GM06990 (cell line): ENCODE measurements around the gene GHR.
A peak's percentile ranks its signal among the peaks of the same experiment; 100 is the strongest.

ENCODE experiments used
- DNase-seq: peaks from one replicate; pipeline ENCODE4 v3.0.0-alpha.2; 2011; ENCODE audit not compliant: insufficient read length; ENCODE audit errors: extremely low read depth
- H3K27me3 ChIP-seq: replicated peaks from 2 replicates; pipeline ENCODE4 v1.6.0; 2011; ENCODE audit warnings: low read length; ENCODE audit not compliant: control insufficient read depth, insufficient read depth
- H3K36me3 ChIP-seq: 2 replicates; pipeline ENCODE4 v1.5.1; 2011; ENCODE audit warnings: low read length; ENCODE audit not compliant: control insufficient read depth, insufficient read depth
- H3K4me3 ChIP-seq: replicated peaks from 2 replicates; pipeline ENCODE4 v1.5.1; 2011; ENCODE audit warnings: low read depth, mild to moderate bottlenecking, control low read depth, low read length
- TF ChIP-seq, protein P1 (sequence below): IDR thresholded peaks from 2 replicates; pipeline ENCODE4 v1.5.1; 2011; ENCODE audit warnings: low read length, control low read depth, mild to moderate bottlenecking, inconsistent platforms; ENCODE audit not compliant: insufficient read depth, poor library complexity, severe bottlenecking

GHR gene

DNA sequence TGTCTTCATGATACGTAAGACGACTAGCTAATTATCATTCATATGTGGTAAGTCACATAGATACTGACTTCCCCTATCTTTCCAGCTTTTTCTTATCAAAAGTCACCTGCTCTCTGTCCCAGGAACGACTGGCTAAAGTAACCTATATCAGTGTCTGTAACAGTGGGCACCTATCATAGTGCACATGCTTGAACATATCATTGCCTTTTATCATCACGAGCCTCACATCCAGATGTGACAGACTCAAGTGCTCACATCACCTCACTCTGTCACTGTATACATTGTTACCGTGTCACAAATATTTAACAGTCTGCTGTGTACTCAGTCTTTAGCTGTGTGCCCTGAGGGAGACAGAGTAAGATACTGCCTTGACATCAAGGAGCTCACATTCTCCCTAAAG is 208.0 kb downstream of the GHR start:
- Histone ChIP-seq H3K27me3 (no peaks in the 10 kb centered on the region; the same call in 1 of the 2 replicates), H3K36me3 (no peaks in the 10 kb centered on the region), H3K4me3 (no peak overlapping the region)
- TF ChIP-seq, protein P1, sequence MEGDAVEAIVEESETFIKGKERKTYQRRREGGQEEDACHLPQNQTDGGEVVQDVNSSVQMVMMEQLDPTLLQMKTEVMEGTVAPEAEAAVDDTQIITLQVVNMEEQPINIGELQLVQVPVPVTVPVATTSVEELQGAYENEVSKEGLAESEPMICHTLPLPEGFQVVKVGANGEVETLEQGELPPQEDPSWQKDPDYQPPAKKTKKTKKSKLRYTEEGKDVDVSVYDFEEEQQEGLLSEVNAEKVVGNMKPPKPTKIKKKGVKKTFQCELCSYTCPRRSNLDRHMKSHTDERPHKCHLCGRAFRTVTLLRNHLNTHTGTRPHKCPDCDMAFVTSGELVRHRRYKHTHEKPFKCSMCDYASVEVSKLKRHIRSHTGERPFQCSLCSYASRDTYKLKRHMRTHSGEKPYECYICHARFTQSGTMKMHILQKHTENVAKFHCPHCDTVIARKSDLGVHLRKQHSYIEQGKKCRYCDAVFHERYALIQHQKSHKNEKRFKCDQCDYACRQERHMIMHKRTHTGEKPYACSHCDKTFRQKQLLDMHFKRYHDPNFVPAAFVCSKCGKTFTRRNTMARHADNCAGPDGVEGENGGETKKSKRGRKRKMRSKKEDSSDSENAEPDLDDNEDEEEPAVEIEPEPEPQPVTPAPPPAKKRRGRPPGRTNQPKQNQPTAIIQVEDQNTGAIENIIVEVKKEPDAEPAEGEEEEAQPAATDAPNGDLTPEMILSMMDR, result no peak
- DNase-seq, result no peak

DNA sequence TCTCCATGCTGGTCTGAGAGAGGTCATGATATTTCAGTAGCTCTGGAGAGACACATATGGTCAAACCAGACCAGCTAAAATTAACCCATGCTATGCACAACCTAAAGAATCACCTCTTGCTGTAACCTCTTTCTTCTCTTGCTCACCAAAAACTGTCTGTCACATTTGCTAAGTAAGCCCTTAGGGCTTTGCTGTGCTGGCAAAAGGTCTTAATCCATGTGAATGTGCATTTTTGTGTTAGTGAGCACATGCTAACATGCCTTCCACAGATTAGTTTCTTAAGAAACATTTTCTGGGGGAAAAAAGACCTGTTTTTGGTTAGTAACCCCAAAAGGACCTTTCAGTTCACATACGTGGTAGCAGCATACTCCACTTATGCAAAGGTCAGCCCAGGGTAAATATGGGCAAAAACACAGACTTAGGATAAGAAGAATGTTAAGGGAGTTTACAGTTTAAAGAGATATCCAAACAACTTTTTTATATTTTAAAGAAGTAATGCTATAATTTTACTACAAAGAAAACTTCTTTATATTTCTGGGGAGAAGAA is 209.2 kb downstream of the GHR start:
- H3K36me3 ChIP-seq, result no peaks in the 10 kb centered on the region
- no peak overlapping the region for H3K4me3 ChIP-seq
- no peaks in the 10 kb centered on the region; the same call in 1 of the 2 replicates for H3K27me3 ChIP-seq
- TF ChIP-seq, protein P1, result no peak
- no peak for DNase-seq

GRCh38 chr5:42634575-42634974 is 211.3 kb downstream of the GHR start:
- DNase-seq, result no peak
- no peaks in the 10 kb centered on the region for H3K36me3 ChIP-seq
- no peak overlapping the region for H3K4me3 ChIP-seq
- TF ChIP-seq, protein P1, result no peak
- H3K27me3 ChIP-seq, result no peaks in the 10 kb centered on the region

- TF ChIP-seq, protein P1, result peak; percentile 35
- H3K36me3 ChIP-seq, result no peaks in the 10 kb centered on the region
Observed at GRCh38 chr5:42636425-42636824, 213.2 kb downstream of the GHR start.

DNA sequence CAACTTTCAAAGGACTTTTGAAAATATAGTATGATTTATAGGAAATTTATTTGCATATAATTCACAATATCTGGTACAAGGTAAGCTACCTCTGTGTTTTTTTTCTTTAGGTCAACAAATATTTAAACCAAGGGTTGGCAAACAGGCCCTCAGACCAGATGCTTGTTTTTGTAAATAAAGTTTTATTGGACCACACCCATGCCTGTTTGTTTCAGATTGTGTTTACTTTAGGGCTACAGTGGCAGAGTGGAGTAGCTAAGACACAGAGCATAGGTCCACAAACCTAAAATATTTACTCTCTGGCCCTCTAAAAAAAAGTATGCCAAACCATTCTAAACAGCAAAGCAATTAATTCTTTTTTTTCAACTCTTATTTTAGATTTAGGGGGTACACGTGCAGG is 213.7 kb downstream of the GHR start:
- H3K36me3 ChIP-seq, result no peaks in the 10 kb centered on the region
- no peaks in the 10 kb centered on the region for H3K27me3 ChIP-seq
- no peak overlapping the region for H3K4me3 ChIP-seq
- TF ChIP-seq, protein P1, result no peak
- DNase-seq, result no peak

More at GRCh38 chr5:42636425-42636824, 213.2 kb downstream of the GHR start:
- H3K27me3 ChIP-seq, result no peaks in the 10 kb centered on the region
- H3K4me3 ChIP-seq, result no peak overlapping the region
- no peak for DNase-seq

- Histone ChIP-seq H3K4me3 (no peak overlapping the region), H3K36me3 (no peaks in the 10 kb centered on the region), H3K27me3 (no peaks in the 10 kb centered on the region)
- DNase-seq, result no peak
- TF ChIP-seq, protein P1, result no peak
Observed at GRCh38 chr5:42638972-42639371, 215.7 kb downstream of the GHR start.
